Activated B cell treated with CpG ODN at 0.5 μM for 24 hours (primary cell): ENCODE measurements around the gene DDX6. TPM values are rescaled to one million over a fixed set of nuclear protein-coding genes. Genes with fewer than 3 reads are reported as not detected.

Experiments used
- ATAC-seq: fragments of 200-7000 bp; cut with Tn5 transposase; one replicate; pipeline ENCODE4 v1.10.0; 2021; ENCODE audit warnings: low read depth, mild to moderate bottlenecking, moderate library complexity
- CTCF ChIA-PET: fragments of 350-600 bp; sonication (Branson Sonifier 250); formaldehyde crosslinking; loops from one replicate; lab custom pipeline; 2021; ENCODE audit warnings: antibody characterized with exemption; lab: Charles Lee
- POLR2A ChIA-PET: fragments of 350-600 bp; sonication (Branson Sonifier 250); formaldehyde crosslinking; loops from one replicate; lab custom pipeline; 2021; ENCODE audit warnings: antibody characterized with exemption; lab: Charles Lee
- DNase-seq: peaks from one replicate; pipeline ENCODE4 v3.0.0; 2022
- H3K27ac Mint-ChIP-seq: one replicate; pipeline ENCODE4 v1.8.0; 2020; ENCODE audit warnings: mixed read lengths
- H3K27me3 Mint-ChIP-seq: one replicate; pipeline ENCODE4 v1.8.0; 2021; ENCODE audit warnings: mixed read lengths
- H3K36me3 Mint-ChIP-seq: one replicate; pipeline ENCODE4 v1.8.0; 2021; ENCODE audit warnings: low read depth, mixed read lengths
- H3K4me1 Mint-ChIP-seq: one replicate; pipeline ENCODE4 v1.8.0; 2021; ENCODE audit warnings: mixed read lengths
- H3K4me3 Mint-ChIP-seq: one replicate; pipeline ENCODE4 v1.8.0; 2020; ENCODE audit warnings: mild to moderate bottlenecking, mixed read lengths
- H3K9me3 Mint-ChIP-seq: one replicate; pipeline ENCODE4 v1.8.0; 2020; ENCODE audit warnings: mixed read lengths
- intact Hi-C: fragments of 100-400 bp; cut with micrococcal nuclease; formaldehyde crosslinking; loops from one replicate; pipeline ENCODE4 v1.15.1; 2024
- total RNA-seq: library from RNA; stranded (reverse); gene quantifications from 2 replicates; pipeline ENCODE4 v1.2.3, GENCODE V29; 2022
- TF ChIP-seq, protein P1 (sequence below): fragments of 200-600 bp; IDR thresholded peaks from one replicate; pipeline ENCODE4 v1.8.0; 2022; ENCODE audit warnings: antibody characterized with exemption, mild to moderate bottlenecking

The DDX6 gene
- total RNA-seq, 1 donor from 2014 or later, result 297 TPM

- intact Hi-C loops, result loop anchor here (1.0 to 5.0 kb wide), 8 partner anchors 28 to 355 kb away; partner anchors contain the start of genes CXCR5, HYOU1, KMT2A and RPS25
- H3K4me3 Mint-ChIP-seq, result peak overlapping the region; percentile 100
- H3K27ac Mint-ChIP-seq, result peak overlapping the region; percentile 99
- H3K9me3 Mint-ChIP-seq, result no peaks in the 10 kb centered on the region
- peaks cover 47% of the 10 kb centered on the region for H3K4me1 Mint-ChIP-seq
- H3K27me3 Mint-ChIP-seq, result no peaks in the 10 kb centered on the region
- ChIA-PET CTCF (interaction anchor here (0.7 to 5.2 kb wide), 11 partner anchors 11 to 977 kb away, joined by 3 to 64 read pairs (median 4); no protein-coding TSS in a partner anchor), POLR2A (interaction anchor here (0.5 to 13.4 kb wide), 31 partner anchors 8 to 315 kb away, joined by 3 to 988 read pairs (median 7); partner anchors contain the start of genes BCL9L and C2CD2L)
- DNase-seq, result no peak
- TF ChIP-seq, protein P1, sequence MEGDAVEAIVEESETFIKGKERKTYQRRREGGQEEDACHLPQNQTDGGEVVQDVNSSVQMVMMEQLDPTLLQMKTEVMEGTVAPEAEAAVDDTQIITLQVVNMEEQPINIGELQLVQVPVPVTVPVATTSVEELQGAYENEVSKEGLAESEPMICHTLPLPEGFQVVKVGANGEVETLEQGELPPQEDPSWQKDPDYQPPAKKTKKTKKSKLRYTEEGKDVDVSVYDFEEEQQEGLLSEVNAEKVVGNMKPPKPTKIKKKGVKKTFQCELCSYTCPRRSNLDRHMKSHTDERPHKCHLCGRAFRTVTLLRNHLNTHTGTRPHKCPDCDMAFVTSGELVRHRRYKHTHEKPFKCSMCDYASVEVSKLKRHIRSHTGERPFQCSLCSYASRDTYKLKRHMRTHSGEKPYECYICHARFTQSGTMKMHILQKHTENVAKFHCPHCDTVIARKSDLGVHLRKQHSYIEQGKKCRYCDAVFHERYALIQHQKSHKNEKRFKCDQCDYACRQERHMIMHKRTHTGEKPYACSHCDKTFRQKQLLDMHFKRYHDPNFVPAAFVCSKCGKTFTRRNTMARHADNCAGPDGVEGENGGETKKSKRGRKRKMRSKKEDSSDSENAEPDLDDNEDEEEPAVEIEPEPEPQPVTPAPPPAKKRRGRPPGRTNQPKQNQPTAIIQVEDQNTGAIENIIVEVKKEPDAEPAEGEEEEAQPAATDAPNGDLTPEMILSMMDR, result no peak
- H3K36me3 Mint-ChIP-seq, result peaks cover 28% of the 10 kb centered on the region
- peak; percentile 12 for ATAC-seq
Measured at GRCh38 chr11:118791961-118792569, 1.1 kb upstream of the DDX6 start.

GRCh38 chr11:118790357-118791110, 430 bp downstream of the DDX6 start:
- POLR2A ChIA-PET, result interaction anchor here (0.6 to 13.4 kb wide), 38 partner anchors 8 to 577 kb away, joined by 3 to 988 read pairs (median 6); partner anchors contain the start of genes BCL9L, CENATAC and DPAGT1
- DNase-seq, result peak; percentile 74
- CTCF ChIA-PET, result interaction anchor here (0.6 to 5.2 kb wide), 13 partner anchors 19 to 192 kb away, joined by 3 to 64 read pairs (median 4); no protein-coding TSS in a partner anchor
- peak; percentile 31 for ATAC-seq
- H3K27ac Mint-ChIP-seq, result peak overlapping the region; percentile 99
- peaks cover 41% of the 10 kb centered on the region for H3K36me3 Mint-ChIP-seq
- intact Hi-C loops, result loop anchor here (1.0 to 5.0 kb wide), 9 partner anchors 30 to 353 kb away; partner anchors contain the start of genes CXCR5, HYOU1, KMT2A and RPS25
- peak overlapping the region; percentile 100 for H3K4me3 Mint-ChIP-seq
- no peaks in the 10 kb centered on the region for H3K9me3 Mint-ChIP-seq
- peaks cover 55% of the 10 kb centered on the region for H3K4me1 Mint-ChIP-seq
- H3K27me3 Mint-ChIP-seq, result no peaks in the 10 kb centered on the region
- TF ChIP-seq, protein P1, result no peak

DNA sequence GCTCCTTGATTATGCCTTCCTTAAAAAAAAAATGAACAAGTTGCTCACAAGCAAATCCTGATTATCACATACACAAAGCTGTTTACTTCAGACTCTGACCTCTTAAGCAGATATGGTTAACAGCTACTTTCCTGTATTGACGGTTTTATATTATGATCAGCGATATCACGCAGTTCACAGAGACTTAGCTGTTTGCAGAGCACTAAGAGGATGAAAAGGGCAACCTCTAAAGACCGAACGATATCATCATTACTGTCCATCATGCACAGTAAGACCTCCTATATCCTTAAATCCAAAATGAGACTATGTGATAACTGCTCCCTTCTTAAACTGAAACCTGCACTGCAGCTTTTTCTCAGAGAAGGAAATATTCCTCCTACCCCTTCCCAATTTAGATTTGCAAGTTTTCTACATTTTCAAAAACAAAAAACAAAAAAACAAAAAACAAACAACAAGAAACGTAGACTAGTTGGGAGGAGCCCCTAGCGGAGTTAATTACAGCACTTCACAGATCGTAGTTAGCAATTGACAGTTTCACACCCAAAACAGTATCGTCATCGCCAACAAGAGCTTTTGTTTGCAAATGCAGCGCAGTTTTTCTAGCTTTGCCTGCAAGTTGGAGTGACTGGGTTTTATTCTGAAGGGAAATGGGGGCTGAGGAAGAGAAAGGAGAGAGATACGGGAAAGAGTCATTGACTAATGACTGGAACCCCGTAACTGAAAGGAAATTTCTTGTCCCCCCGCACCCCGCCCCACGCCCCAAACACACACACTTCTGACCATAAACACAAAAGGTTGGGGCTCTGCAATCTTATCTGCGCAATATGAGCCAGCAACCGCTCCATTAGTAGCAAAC, 1.2 kb downstream of the DDX6 start:
- CTCF ChIA-PET, result interaction anchor here (0.7 to 5.2 kb wide), 12 partner anchors 20 to 273 kb away, joined by 3 to 64 read pairs (median 5); no protein-coding TSS in a partner anchor
- H3K36me3 Mint-ChIP-seq, result peaks cover 46% of the 10 kb centered on the region
- ATAC-seq (no peak), DNase-seq (no peak)
- POLR2A ChIA-PET, result interaction anchor here (0.6 to 13.4 kb wide), 31 partner anchors 11 to 229 kb away, joined by 3 to 988 read pairs (median 9); partner anchors contain the start of genes BCL9L and TRAPPC4
- TF ChIP-seq, protein P1, result no peak
- peak overlapping the region; percentile 100 for H3K4me3 Mint-ChIP-seq
- peaks cover 62% of the 10 kb centered on the region for H3K4me1 Mint-ChIP-seq
- peak overlapping the region; percentile 99 for H3K27ac Mint-ChIP-seq
- no peaks in the 10 kb centered on the region for H3K9me3 Mint-ChIP-seq
- H3K27me3 Mint-ChIP-seq, result no peaks in the 10 kb centered on the region
- intact Hi-C loops, result loop anchor here (1.0 to 5.0 kb wide), 6 partner anchors 37 to 352 kb away; partner anchors contain the start of genes HYOU1, KMT2A, RPS25 and TRAPPC4

GRCh38 chr11:118786657-118787056, 4.3 kb downstream of the DDX6 start:
- DNase-seq (no peak), ATAC-seq (no peak)
- Mint-ChIP-seq H3K27me3 (no peaks in the 10 kb centered on the region), H3K9me3 (no peaks in the 10 kb centered on the region), H3K4me3 (peak overlapping the region; percentile 60), H3K4me1 (peaks cover 59% of the 10 kb centered on the region), H3K27ac (peak overlapping the region; percentile 63), H3K36me3 (peaks cover 66% of the 10 kb centered on the region)
- ChIA-PET CTCF (interaction anchor here (0.8 to 1.3 kb wide), 2 partner anchors 144 to 170 kb away, joined by 3 to 5 read pairs; no protein-coding TSS in a partner anchor), POLR2A (interaction anchor here (0.5 to 13.4 kb wide), 6 partner anchors 27 to 1862 kb away, joined by 4 to 988 read pairs (median 86); no protein-coding TSS in a partner anchor)
- intact Hi-C loops, result loop anchor here (5.0 kb wide), 1 partner anchor 34 kb away; no protein-coding TSS in a partner anchor
- TF ChIP-seq, protein P1, result no peak
